Panc1 (cell line): ENCODE data around the gene ZNF154. TPM values are rescaled to one million over a fixed set of nuclear protein-coding genes. Genes with fewer than 3 reads are reported as not detected.

Source experiments
- ATAC-seq: fragments of 200-7000 bp; cut with Tn5 transposase; 2 replicates; pipeline ENCODE4 v1.9.1; 2020; ENCODE audit warnings: mild to moderate bottlenecking, moderate library complexity
- BruUV-seq: library from RNA; stranded (reverse); fragments of 400-500 nt; replicated peaks from 2 replicates; lab custom pipeline; 2021; lab: Mats Ljungman, UMichigan
- CTCF ChIA-PET: fragments of 300-600 bp; sonication (Branson Sonifier 250); formaldehyde crosslinking; loops from one replicate; lab custom pipeline; 2022; ENCODE audit warnings: antibody characterized with exemption; lab: Charles Lee
- POLR2A ChIA-PET: fragments of 300-600 bp; sonication (Branson Sonifier 250); formaldehyde crosslinking; loops from one replicate; lab custom pipeline; 2022; ENCODE audit warnings: antibody characterized with exemption; lab: Charles Lee
- DNase-seq: peaks from one replicate; pipeline ENCODE4 v3.0.0-alpha.2; 2010; ENCODE audit warnings: low read depth, low spot score
- H3K27ac ChIP-seq: 2 replicates; pipeline ENCODE4 v1.5.1; 2011; ENCODE audit warnings: mild to moderate bottlenecking, low read length, inconsistent platforms
- H3K27me3 ChIP-seq: fragments of 200-500 bp; sonication (Bioruptor generic); 2 replicates; pipeline ENCODE4 v1.6.0; 2014; ENCODE audit warnings: low read length, inconsistent platforms; ENCODE audit not compliant: control insufficient read depth, insufficient read depth
- H3K36me3 ChIP-seq: fragments of 200-500 bp; sonication (Bioruptor generic); 2 replicates; pipeline ENCODE4 v1.5.1; 2014; ENCODE audit warnings: inconsistent platforms, mild to moderate bottlenecking, low read length, moderate library complexity; ENCODE audit not compliant: control insufficient read depth, insufficient read depth
- H3K4me1 ChIP-seq: 2 replicates; pipeline ENCODE4 v1.5.1; 2011; ENCODE audit warnings: inconsistent platforms, mild to moderate bottlenecking, low read length, moderate library complexity; ENCODE audit not compliant: control insufficient read depth, insufficient read depth
- H3K4me3 ChIP-seq, 2 experiments: 2 replicates each; pipeline ENCODE4 v1.5.1; 2011 to 2012; ENCODE audit warnings: low read depth in 2 of 2, low read length in 2 of 2, mild to moderate bottlenecking in 2 of 2, inconsistent platforms in 1 of 2, moderate library complexity in 1 of 2
- H3K9me3 ChIP-seq: fragments of 200-500 bp; sonication (Bioruptor generic); 2 replicates; pipeline ENCODE4 v1.5.1; 2014; ENCODE audit warnings: low read depth, mild to moderate bottlenecking, inconsistent platforms, low read length, moderate library complexity; ENCODE audit not compliant: control insufficient read depth, insufficient read depth
- SIN3A ChIP-seq: IDR thresholded peaks from 2 replicates; pipeline ENCODE4 v1.6.1; 2012; ENCODE audit warnings: low read depth, mild to moderate bottlenecking, low read length, moderate library complexity, borderline replicate concordance; ENCODE audit not compliant: insufficient read depth
- in situ Hi-C: cut with HindIII; loops from 2 replicates; pipeline ENCODE4 v1.10.0; 2016; ENCODE audit warnings: low sequenced_read_pairs, low pct_unique_long_range_greater_than_20kb
- intact Hi-C: fragments of 100-400 bp; cut with micrococcal nuclease; formaldehyde crosslinking; loops from one replicate; pipeline ENCODE4 v1.10.0; 2022; ENCODE audit not compliant: unreplicated experiment
- total RNA-seq: library from RNA; stranded (reverse); gene quantifications from one replicate; pipeline ENCODE4 v1.2.1, GENCODE V29; 2021; ENCODE audit not compliant: unreplicated experiment
- TF ChIP-seq, protein P1 (sequence below), 2 experiments: IDR thresholded peaks; 2 replicates each; pipeline ENCODE4 v1.6.1; 2011 to 2012; ENCODE audit warnings: low read depth in 2 of 2, control low read depth in 1 of 2, low read length in 1 of 2, mild to moderate bottlenecking in 1 of 2, moderate library complexity in 1 of 2; ENCODE audit not compliant: insufficient read depth in 1 of 2
- TF ChIP-seq, protein P2 (sequence below): fragments of 450-650 bp; IDR thresholded peaks from 2 replicates; pipeline ENCODE4 v1.5.1; 2017; ENCODE audit warnings: mild to moderate bottlenecking

Gene ZNF154
- total RNA-seq, 1 experiment from 2014 or later: not detected

DNA sequence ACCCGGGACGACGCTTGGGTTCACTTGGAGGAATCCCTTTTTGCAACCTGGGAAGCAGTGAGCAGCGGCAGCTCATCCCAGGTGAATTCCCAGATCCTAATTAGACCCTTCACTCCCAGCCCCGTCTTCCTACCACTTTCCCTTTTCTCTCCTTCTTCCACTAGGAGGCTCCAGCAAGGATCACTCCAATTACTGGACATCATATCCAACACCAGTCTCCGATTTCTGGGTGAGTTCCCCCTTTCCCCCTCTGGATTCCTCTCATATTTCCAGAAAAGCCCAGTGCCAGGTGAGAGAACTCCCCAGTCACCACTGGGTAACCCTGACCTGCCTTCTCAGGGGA is 57.4 kb downstream of the ZNF154 start:
- ChIA-PET CTCF (no interaction called here), POLR2A (no interaction called here)
- H3K36me3 ChIP-seq: no peaks in the 10 kb centered on the region
- in situ Hi-C loops (no loop called here), intact Hi-C loops (no loop called here)
- DNase-seq (no peak), ATAC-seq (no peak)
- no peak overlapping the region for H3K27ac ChIP-seq
- H3K9me3 ChIP-seq: no peaks in the 10 kb centered on the region
- H3K27me3 ChIP-seq: no peaks in the 10 kb centered on the region
- TF ChIP-seq, protein P1, sequence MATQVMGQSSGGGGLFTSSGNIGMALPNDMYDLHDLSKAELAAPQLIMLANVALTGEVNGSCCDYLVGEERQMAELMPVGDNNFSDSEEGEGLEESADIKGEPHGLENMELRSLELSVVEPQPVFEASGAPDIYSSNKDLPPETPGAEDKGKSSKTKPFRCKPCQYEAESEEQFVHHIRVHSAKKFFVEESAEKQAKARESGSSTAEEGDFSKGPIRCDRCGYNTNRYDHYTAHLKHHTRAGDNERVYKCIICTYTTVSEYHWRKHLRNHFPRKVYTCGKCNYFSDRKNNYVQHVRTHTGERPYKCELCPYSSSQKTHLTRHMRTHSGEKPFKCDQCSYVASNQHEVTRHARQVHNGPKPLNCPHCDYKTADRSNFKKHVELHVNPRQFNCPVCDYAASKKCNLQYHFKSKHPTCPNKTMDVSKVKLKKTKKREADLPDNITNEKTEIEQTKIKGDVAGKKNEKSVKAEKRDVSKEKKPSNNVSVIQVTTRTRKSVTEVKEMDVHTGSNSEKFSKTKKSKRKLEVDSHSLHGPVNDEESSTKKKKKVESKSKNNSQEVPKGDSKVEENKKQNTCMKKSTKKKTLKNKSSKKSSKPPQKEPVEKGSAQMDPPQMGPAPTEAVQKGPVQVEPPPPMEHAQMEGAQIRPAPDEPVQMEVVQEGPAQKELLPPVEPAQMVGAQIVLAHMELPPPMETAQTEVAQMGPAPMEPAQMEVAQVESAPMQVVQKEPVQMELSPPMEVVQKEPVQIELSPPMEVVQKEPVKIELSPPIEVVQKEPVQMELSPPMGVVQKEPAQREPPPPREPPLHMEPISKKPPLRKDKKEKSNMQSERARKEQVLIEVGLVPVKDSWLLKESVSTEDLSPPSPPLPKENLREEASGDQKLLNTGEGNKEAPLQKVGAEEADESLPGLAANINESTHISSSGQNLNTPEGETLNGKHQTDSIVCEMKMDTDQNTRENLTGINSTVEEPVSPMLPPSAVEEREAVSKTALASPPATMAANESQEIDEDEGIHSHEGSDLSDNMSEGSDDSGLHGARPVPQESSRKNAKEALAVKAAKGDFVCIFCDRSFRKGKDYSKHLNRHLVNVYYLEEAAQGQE (IDR thresholded peaks at IDR 0.05; ENCODE audit: insufficient read depth in 1 of 2, low read depth in 2 of 2, low read length in 1 of 2): no peak
- TF ChIP-seq, protein P2, sequence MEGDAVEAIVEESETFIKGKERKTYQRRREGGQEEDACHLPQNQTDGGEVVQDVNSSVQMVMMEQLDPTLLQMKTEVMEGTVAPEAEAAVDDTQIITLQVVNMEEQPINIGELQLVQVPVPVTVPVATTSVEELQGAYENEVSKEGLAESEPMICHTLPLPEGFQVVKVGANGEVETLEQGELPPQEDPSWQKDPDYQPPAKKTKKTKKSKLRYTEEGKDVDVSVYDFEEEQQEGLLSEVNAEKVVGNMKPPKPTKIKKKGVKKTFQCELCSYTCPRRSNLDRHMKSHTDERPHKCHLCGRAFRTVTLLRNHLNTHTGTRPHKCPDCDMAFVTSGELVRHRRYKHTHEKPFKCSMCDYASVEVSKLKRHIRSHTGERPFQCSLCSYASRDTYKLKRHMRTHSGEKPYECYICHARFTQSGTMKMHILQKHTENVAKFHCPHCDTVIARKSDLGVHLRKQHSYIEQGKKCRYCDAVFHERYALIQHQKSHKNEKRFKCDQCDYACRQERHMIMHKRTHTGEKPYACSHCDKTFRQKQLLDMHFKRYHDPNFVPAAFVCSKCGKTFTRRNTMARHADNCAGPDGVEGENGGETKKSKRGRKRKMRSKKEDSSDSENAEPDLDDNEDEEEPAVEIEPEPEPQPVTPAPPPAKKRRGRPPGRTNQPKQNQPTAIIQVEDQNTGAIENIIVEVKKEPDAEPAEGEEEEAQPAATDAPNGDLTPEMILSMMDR: 0 out of 2 replicates have a peak, but pooled peaks have one; percentile 8
- BruUV-seq: no TSS peak
- no peaks in the 10 kb centered on the region for H3K4me1 ChIP-seq
- H3K4me3 ChIP-seq: no peak overlapping the region

DNA sequence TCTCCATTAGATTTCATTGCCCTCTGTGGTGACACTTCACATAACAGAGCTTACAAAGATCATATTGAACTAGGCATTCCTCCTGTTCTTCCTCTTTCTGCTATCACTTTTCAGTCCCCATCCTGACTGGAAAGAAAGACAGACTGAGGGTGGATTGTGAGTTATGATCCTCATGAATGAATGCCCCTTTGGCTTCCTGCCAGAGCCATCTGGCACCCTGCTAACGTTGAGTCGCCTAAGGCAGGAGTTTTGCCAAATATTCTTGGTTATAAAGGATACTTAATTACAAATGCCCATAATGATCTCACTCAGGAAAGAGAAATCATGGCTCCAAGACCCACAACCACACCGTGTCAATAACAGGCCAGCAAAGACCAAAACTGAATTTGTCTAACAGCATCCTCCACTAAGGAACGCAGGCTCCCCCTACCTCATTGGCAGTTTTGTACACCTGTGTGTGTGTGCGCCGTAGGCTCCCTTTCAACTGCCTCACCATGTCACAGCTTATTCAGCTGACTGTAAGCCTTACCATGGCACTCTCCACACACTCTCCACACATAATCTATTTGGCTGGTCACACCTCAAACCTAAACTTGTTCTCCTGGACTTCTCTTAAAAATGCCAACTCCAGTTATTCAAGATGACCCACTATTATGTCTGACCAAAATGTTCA is 60.5 kb downstream of the ZNF154 start:
- POLR2A ChIA-PET: interaction anchor here (0.6 kb wide), 1 partner anchor 121 kb away, joined by 7 read pairs; the partner anchor contains the start of gene ZNF586
- H3K9me3 ChIP-seq: 0 out of 2 replicates have a peak, but pooled peaks cover under 1% of the 10 kb centered on the region
- CTCF ChIA-PET: interaction anchor here (0.6 kb wide), 1 partner anchor 533 kb away, joined by 3 read pairs; no protein-coding TSS in a partner anchor

More for the DNA sequence above, 60.5 kb downstream of the ZNF154 start:
- H3K27me3 ChIP-seq: no peaks in the 10 kb centered on the region
- ATAC-seq (no peak), DNase-seq (no peak)
- intact Hi-C loops (no loop called here), in situ Hi-C loops (no loop called here)
- H3K27ac ChIP-seq: no peak overlapping the region
- TF ChIP-seq, protein P1 (IDR thresholded peaks at IDR 0.05; ENCODE audit: insufficient read depth in 1 of 2, low read depth in 2 of 2, low read length in 1 of 2): no peak
- TF ChIP-seq, protein P2: no peak
- no peak for TF ChIP-seq SIN3A
- no peaks in the 10 kb centered on the region for H3K36me3 ChIP-seq
- no peak overlapping the region for H3K4me3 ChIP-seq
- no TSS peak for BruUV-seq
- H3K4me1 ChIP-seq: no peaks in the 10 kb centered on the region

Other genes starting within 250 kb of the ZNF154 start
- gene ZNF772, start 231.6 kb downstream of the ZNF154 start, total RNA-seq: 6.2 TPM
- 14.0 TPM for gene ZNF419, start 221.5 kb downstream of the ZNF154 start, total RNA-seq
- gene ZNF773, start 209.3 kb downstream of the ZNF154 start, total RNA-seq: 10.2 TPM
- not detected for gene ZNF549, start 181.8 kb downstream of the ZNF154 start, total RNA-seq
- gene ZNF550, start 149.3 kb downstream of the ZNF154 start, total RNA-seq: 15.1 TPM
- 8.7 TPM for gene ZNF416, start 130.3 kb downstream of the ZNF154 start, total RNA-seq
- gene ZIK1, start 125.1 kb downstream of the ZNF154 start, total RNA-seq: not detected
- 8.9 TPM for gene ZNF530, start 109.3 kb downstream of the ZNF154 start, total RNA-seq
- gene ZNF134, start 95.0 kb downstream of the ZNF154 start, total RNA-seq: 18.9 TPM
- 13.9 TPM for gene ZNF211, start 76.0 kb downstream of the ZNF154 start, total RNA-seq
- not detected for gene ZSCAN4, start 40.3 kb downstream of the ZNF154 start, total RNA-seq
- 11.0 TPM for gene ZNF551, start 27.2 kb downstream of the ZNF154 start, total RNA-seq
- gene ZNF671, start 18.4 kb upstream of the ZNF154 start, total RNA-seq: not detected
- gene ZNF776, start 37.6 kb upstream of the ZNF154 start, total RNA-seq: 19.5 TPM
- gene ZNF586, start 60.5 kb upstream of the ZNF154 start, total RNA-seq: 10.7 TPM
- gene ZNF552, start 105.7 kb upstream of the ZNF154 start, total RNA-seq: 7.5 TPM
- gene ZNF587B, start 121.1 kb upstream of the ZNF154 start, total RNA-seq: 17.6 TPM
- 57.3 TPM for gene ZNF587, start 140.7 kb upstream of the ZNF154 start, total RNA-seq
- 4.8 TPM for gene ZNF814, start 179.8 kb upstream of the ZNF154 start, total RNA-seq
- 22.8 TPM for gene ZNF417, start 207.4 kb upstream of the ZNF154 start, total RNA-seq
- 5.1 TPM for gene ZNF418, start 226.2 kb upstream of the ZNF154 start, total RNA-seq
- gene ZNF256, start 238.5 kb upstream of the ZNF154 start, total RNA-seq: 10.1 TPM